GM12891 (cell line): Measurements from ENCODE around the gene TBC1D2B.

Experiments
- POLR2A ChIP-seq: IDR thresholded peaks from 2 replicates; pipeline ENCODE4 v1.6.1; 2011; ENCODE audit warnings: low read depth, low read length, control low read depth
- POLR2AphosphoS5 ChIP-seq: IDR thresholded peaks from 2 replicates; pipeline ENCODE4 v1.6.1; 2011; ENCODE audit warnings: low read depth, low read length, control low read depth
- SPI1 ChIP-seq: IDR thresholded peaks from 2 replicates; pipeline ENCODE4 v1.6.1; 2011; ENCODE audit warnings: low read depth, low read length, control low read depth
- TAF1 ChIP-seq: IDR thresholded peaks from 2 replicates; pipeline ENCODE4 v1.6.1; 2011; ENCODE audit warnings: low read depth, low read length, control low read depth

DNA sequence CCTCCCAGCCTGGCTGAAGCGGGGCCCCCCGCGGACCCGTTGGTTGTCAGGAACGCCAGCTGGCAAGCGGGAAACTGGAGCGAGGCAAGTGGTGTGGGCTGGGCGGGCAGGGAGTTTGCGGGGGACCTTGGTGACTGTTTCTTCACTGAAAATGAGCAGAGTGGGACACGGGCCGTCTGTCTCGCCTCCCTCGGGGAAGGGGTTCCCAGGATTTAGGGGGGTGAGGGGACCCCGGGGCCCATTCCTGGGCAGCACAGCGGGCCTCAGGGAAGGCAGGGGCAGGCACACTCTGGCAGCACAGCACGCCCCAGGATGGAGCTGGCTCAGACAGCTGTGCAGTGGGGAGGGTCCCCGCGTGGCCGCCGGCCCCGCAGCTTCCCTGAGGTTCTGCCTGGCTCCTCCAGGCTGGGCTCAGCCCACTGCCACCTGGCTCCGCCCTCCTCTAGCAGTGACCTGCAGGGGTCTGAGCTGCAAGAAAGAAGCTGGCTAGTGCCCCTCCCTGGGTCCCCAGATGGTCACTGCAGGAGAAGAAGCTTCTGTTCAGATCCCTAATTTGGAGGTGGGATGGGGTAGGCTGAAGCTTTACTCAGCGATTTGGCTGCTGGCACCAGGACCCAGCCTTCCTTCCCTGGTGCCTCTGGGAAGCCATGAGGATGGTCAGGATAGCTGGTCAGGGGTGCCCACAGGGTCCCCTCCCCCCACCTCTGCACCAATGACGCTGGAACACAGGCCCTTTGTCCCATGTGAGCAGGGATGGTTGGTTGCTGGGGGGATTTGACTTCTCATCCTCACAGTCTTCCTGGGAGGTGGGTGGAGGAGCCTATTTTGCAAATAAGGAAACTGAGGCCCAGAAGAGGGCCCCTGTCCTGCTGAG is 90.4 kb downstream of the TBC1D2B start:
- TF ChIP-seq POLR2A: no peak
- TF ChIP-seq TAF1: no peak
- TF ChIP-seq POLR2AphosphoS5: no peak
- no peak for TF ChIP-seq SPI1
